Choroid plexus epithelial cell (primary cell): ENCODE data around the gene TKFC.

ENCODE experiments used
- DNase-seq: peaks from one replicate; pipeline ENCODE4 v3.0.0-alpha.2; 2010; ENCODE audit warnings: low read depth
- H3K4me3 ChIP-seq: 2 replicates; pipeline ENCODE4 v1.5.1; 2011; ENCODE audit warnings: low read depth, mild to moderate bottlenecking, control low read depth, low read length, moderate library complexity
- TF ChIP-seq, protein P1 (sequence below): conservative IDR thresholded peaks from 2 replicates; pipeline ENCODE4 v1.5.1; 2011; ENCODE audit warnings: low read depth, mild to moderate bottlenecking, control low read depth, inconsistent platforms, low read length, moderate library complexity

The TKFC gene

DNA sequence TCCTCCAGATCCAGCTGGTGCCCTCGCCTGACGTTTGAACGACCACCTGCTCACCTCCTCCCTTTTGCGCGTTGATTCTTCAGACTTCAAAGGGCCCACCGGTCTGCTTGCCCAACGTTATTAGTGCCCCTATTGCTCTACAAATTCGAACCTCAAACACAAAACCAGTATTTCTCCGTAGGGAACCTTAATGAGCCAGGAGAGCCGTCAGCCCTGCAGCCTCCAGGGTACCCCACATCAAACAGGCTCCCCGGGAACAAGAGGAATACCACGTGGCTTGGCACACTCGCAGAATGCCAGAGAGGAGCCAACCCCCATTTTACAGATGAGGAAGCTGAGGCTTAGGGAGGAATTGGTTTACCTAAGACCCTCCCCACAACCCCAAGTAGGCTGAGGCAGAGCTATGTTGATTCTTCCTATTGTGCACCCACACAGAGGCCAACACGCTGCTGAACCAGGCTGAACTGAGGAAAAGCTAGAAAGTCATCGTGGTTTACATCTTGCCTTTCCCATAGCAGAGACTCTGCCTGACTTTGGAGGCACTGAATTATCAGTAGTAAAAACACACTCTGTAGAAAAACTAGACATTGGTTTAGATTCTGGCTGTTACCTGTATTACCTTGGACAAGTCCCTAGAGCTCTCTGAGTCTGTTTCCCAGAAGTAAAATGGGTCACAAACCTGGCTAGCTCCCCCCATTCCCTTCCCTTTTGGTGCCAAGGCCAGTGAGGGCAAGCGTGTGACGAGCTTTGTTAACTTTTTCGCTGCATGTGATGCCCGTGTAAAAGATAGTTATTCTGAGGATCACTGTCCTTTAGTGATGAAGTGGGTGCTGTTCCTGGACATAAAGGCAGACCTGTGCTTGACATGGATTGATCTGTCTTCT is 764 bp downstream of the TKFC start:
- peak overlapping the region; percentile 98 for H3K4me3 ChIP-seq
- no peak for DNase-seq
- TF ChIP-seq, protein P1, sequence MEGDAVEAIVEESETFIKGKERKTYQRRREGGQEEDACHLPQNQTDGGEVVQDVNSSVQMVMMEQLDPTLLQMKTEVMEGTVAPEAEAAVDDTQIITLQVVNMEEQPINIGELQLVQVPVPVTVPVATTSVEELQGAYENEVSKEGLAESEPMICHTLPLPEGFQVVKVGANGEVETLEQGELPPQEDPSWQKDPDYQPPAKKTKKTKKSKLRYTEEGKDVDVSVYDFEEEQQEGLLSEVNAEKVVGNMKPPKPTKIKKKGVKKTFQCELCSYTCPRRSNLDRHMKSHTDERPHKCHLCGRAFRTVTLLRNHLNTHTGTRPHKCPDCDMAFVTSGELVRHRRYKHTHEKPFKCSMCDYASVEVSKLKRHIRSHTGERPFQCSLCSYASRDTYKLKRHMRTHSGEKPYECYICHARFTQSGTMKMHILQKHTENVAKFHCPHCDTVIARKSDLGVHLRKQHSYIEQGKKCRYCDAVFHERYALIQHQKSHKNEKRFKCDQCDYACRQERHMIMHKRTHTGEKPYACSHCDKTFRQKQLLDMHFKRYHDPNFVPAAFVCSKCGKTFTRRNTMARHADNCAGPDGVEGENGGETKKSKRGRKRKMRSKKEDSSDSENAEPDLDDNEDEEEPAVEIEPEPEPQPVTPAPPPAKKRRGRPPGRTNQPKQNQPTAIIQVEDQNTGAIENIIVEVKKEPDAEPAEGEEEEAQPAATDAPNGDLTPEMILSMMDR, result no peak

GRCh38 chr11:61334434-61335354 is 1.7 kb downstream of the TKFC start:
- TF ChIP-seq, protein P1, result no peak
- peak; percentile 63 for DNase-seq
- no peak overlapping the region for H3K4me3 ChIP-seq

DNA sequence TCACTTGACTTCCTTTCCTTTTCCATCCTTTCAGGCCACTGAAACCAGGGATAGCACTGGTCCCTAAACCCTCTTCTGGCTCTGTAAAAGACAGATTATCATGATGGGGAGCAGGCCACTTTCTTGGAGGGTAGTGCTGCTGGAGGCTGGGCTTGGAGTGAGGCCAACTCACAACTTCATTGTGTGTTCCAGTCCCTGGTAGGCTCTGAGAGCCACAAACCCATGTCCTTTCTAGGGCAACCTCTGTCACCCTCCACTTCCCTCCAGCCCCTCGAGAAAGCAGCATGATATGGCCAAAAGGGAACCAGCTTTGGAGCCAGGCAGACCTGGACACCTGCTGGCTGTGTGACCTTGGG is 2.3 kb downstream of the TKFC start:
- no peak for DNase-seq
- TF ChIP-seq, protein P1, result no peak
- H3K4me3 ChIP-seq, result no peak overlapping the region

DNA sequence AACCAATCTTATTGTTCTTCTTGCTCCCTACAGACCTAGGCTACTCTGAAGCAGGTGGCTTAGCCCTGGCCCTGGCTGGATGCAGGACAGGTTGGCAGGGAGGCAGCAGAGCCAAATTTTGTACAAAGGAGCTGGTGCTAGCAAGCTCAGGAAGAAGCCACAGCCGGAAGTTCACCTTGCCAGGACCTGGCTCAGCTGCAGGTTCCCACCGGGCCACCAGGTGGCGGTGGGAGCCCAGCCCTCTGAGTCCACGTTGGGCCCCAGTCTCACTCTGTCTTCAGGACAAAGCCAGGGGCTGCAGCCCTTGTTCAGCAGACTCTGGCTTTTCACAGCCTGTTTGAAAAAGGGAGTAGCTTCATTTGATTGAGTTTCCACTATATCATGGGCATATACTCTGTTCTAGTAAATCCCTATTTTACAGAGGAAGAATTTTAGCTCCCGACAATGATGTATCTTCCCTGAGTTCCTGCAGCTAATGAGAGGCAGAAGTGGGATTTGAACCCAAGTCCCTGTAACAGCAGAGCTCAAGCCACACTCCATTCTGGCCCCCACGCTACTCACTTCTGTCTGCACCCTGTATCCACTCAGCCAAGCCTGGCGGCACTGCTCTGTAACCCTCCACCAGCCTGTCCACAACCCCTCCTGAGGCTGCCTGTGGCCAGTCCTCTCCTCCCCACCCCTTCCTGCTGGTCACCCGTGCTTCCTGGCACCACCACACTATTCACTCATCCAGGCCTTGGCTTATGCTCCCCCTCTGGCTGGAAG is 3.3 kb downstream of the TKFC start:
- DNase-seq, result peak; percentile 87
- no peak overlapping the region for H3K4me3 ChIP-seq
- TF ChIP-seq, protein P1, result peak; percentile 99

DNA sequence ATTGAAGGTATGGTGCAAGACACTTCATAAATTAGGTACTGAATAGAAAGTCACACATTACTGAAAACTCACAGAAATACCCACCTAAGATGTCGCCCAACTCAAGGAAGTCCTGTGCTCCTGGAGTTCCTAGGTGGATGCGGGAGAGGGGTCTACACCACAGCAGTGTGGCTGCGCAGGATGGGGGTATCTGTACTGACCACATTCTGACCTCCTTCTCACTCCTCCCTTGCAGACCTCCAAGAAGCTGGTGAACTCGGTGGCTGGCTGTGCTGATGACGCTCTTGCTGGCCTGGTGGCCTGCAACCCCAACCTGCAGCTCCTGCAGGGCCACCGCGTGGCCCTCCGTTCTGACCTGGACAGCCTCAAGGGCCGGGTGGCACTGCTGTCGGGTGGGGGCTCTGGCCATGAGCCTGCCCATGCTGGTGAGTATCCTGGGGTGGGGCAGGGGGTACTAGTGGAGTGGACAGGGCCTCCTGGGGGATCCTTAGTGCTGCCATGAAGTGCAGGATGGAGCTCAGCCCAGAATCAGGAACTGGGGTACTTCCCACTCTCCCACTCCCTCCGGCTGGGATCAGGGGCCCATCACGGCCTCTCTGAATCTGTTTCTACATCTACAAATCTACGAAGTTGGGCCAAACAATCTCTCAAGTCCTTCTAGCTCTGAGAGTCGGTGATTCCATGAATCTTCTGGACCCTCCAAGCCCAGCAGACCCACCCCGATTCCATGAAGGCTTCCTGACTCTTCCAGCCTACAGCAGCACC is 4.9 kb downstream of the TKFC start:
- no peak overlapping the region for H3K4me3 ChIP-seq
- TF ChIP-seq, protein P1, result no peak
- no peak for DNase-seq

- TF ChIP-seq, protein P1, result no peak
- H3K4me3 ChIP-seq, result no peak overlapping the region
Measured at GRCh38 chr11:61338783-61339489, 5.9 kb downstream of the TKFC start.

More at GRCh38 chr11:61338783-61339489, 5.9 kb downstream of the TKFC start:
- DNase-seq, result no peak
